GM11168 (cell line): Measurements from ENCODE around the gene HDGFL3.
"Not testable (repeated sequence)": the region's sequence is repeated elsewhere in the genome, so short reads cannot be mapped to it uniquely, and the experiment has no call there.

Experiments used
- in situ Hi-C: fragments of 300-500 bp; cut with MboI; formaldehyde crosslinking; loops from one replicate; pipeline ENCODE4 v1.12.0; 2022; ENCODE audit warnings: low sequenced_read_pairs; ENCODE audit not compliant: unreplicated experiment

The HDGFL3 gene

DNA sequence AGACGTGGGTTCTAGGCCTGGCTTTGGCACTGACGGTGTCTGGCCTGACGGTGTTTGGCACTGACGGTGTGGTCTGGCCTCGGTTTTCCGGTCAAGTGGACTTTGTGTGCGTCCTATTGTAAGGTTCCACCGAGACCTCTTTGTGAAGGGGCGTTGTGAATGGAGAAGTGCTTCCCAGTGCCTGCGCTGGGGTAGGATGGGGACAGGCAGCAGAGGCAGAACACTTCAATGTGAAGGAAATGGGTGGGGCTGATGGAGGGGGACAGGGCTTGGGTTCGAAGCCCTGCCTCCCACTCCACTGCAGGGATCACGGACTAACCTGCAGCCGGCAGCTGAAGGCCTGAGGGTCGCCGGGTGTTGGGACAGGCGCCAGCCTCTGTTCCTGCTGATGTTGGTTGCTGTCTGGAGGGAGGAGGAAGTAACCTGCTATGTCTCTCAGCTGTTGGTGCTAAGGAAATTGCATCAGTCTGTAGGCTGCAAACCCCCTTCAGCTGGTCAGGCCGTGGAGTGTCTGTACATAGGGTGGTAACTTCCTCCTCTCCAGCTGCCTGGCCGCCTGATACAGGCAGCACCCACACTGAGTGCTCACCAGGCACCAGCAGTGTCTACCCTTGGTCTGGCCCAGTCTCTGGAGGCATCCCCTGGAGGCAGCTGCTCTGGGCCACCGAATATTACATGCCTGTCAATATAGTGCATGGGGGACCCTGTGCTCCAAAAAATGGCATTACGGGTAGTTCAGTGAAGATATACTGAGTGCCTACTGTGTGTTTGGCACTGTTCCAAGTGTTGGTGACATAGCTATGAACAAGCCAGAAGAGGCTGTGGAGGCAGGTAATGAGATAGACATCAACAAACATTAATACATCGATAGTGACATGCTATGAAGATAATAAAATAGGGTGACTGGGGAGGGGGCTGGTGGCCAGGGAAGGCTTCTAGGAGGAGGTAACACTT is 99.1 kb downstream of the HDGFL3 start:
- in situ Hi-C loops, result no loop called here

DNA sequence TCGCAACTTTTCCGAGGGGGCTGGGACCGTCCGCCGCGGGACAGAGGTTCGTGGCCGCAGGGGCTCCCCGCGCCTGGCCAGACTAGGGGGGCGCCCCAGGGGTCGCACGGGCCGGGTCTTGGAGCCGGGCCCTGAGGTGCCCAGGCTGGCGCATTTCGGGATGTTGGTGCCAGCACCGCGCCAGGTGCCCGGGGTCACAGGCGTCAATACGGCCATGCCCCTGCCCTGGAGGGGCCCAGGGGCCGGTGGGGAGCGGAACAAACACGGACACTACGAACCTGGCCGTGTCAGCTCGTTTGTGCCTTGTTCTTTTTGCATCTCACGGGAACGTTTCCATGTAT is 99.8 kb downstream of the HDGFL3 start:
- in situ Hi-C loops, result no loop called here

DNA sequence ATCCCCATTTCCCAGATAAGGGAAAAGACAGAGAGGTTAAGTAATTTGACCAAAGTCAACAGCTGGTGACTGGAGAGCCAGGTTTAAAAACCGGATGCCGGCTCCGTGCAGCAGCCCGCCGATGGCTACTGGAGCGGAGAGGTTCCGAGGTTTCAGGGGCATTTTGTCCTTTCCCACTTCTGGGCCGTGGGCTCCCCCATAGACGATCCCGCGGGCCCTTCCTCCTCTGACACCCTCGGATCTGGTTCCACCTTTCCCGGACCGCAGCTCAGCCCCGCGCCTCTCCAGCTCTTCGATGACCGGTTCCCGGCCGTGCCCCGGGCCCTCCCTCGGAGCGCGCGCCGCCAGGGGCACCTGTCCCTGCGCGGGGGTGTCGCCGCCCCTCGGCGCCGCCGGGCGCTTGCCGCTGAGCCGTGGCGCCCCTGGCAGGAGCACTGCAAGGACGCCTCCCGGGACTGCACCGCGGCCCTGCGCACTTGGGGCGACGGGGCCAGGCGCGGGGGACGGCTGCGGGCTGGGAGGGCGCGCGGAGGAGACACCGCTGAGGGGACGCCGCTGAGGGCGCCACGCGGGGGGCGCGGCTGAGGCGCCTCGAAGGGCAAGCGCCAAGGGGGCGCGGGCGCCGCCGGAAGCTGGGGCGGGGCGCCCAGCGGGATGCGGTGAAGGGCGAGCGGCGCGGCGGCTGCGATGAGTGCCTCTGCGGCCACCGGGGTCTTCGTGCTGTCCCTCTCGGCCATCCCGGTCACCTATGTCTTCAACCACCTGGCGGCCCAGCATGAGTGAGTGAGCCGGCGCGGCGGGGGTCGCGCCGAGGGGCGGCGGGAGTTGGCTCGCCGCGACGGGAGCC is 100.4 kb downstream of the HDGFL3 start, which contains the start of gene TM6SF1:
TSS of gene TM6SF1 (plus strand) at position 652 of the 847 bp plus-strand sequence. CDS start at position 688, 36 bp downstream.
- in situ Hi-C loops, result no loop called here

DNA sequence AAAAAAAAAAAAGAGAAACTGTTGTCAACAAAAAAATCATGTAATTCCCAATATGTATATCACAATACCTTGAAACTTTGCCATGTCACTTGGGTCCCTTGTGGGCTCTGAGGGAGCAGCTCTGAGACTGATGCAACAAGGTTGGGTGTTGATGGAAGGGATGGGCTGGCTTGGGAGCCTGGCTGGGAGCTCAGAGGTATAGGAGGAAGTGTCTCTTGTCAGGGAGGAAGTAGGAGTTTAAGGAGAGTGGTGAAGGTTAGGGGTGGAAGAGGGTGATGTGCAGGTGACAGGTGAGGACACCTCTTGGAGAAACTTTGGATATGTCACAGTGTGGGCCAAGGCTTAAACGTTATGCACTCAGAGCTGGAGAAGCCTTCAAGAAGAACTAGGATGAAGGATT is 102.2 kb downstream of the HDGFL3 start:
- in situ Hi-C loops, result no loop called here

DNA sequence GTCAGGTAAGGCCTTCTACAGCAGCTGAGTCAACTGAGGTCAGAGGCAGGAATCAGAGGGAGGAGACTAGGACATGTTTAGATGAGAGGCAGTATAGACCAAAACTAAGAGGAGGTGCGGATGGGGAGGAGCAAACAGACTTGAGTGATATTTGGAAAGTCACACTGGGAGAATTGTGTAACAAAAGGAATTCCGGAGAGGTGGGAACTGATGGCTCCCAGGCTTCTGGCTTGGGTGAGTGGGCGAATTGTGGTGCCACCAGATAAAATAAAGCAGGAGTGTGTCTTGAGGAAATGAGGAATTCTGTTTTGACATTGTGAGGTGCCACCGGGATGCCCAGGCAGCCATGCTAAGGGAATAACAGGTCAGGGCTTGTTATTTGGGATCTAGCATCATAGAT is 103.5 kb downstream of the HDGFL3 start:
- in situ Hi-C loops, result no loop called here

DNA sequence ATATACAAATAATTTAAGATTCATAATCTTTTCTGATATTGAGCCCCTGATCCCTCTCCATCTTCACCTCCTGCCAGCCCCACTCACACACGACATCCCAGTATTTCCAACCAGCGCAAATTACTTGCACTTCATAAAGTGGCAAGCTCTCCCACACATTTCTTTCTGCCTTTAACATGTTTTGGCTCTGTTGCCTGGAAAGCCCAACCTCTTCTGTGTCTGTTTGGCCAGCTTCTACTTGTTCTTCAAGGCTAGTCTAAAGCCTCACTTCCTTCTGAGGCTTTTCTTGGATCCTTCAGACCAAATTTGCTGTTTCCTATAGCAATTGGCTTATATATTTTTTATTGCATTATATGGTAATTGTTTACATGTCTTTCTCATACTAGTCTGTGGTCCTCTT is 105.3 kb downstream of the HDGFL3 start:
- in situ Hi-C loops, result no loop called here

DNA sequence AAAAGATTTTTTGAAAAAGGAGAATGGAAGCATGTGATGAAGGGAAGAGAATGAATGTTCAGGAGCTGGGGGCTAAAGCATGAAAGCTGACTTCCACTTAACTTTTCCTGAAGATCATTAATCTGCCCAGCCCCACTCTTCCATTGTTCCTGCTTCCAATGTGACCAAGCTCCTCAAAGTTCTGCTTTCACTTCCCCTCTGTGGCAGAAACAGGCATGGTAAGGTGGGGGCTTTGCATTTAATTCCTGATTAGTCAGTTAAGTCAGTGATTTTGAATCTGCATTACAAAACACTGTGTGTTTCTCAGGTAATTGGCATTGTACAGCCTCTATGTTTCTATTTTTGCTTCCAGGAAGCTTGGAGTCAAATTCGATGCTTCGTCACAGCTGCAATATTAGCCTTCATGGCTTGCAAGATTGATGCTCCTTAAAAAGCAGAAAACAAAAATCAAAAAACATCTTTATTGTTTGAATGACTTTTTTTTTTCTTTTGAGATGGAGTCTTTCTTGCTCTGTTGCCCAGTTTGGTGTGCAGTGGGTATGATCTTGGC is 107.5 kb downstream of the HDGFL3 start:
- in situ Hi-C loops, result no loop called here

DNA sequence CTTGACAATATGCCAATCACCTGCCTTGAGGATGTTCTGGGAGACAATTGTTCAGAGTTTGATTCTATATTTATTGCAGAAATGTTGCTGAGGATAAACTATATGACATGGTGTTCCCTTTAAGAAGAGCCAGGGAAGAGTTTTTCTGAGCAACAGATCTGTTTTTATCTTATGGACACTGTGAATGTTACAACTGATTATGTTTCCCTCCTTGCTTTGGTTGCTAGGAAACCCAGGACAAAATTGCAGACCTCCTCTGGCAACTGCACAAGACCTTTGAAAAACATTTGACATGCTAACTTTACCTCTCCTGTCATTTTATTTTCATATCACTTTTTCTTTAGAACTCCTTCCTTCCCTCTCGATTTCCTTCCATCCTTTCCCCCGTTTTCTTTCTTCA is 108.3 kb downstream of the HDGFL3 start:
- in situ Hi-C loops, result no loop called here

DNA sequence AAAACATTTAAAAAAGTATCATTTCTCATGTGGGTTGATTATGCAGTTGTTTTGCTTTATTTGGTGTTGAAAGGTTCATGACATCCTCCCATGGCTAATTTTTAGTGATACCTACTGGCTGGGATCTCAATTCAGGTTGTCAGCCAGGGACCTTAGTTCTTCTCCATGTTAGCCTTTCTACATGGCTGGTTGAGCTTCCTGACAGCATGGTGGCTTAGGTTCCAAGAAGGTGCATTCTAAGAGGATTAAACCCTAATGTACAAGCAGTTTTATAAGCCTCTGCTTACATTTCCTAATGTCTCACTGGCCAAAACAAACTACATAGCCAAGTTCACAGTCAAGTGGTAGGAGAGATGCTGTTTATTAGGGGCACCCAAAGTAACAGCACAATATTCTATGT is 109.5 kb downstream of the HDGFL3 start:
- in situ Hi-C loops, result no loop called here

DNA sequence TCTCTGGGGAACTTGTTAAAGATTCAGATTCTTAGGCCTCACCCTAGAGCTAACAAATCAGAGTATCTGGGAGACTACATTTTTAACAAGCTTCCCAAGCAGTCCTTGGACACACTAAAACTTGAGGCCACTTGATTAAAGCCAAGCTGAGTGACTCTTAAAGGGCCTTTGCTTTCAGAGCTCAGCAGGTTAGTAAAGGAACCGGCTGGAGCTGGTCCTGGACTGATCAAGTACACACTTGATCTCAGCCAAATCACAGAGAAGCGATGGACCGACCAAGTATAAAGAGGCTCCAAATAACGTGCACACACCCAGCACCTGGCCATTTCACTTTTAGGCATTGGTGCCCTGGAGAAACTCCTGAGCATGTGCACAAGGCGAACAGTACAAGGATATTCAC is 113.0 kb downstream of the HDGFL3 start:
- in situ Hi-C loops, result no loop called here

DNA sequence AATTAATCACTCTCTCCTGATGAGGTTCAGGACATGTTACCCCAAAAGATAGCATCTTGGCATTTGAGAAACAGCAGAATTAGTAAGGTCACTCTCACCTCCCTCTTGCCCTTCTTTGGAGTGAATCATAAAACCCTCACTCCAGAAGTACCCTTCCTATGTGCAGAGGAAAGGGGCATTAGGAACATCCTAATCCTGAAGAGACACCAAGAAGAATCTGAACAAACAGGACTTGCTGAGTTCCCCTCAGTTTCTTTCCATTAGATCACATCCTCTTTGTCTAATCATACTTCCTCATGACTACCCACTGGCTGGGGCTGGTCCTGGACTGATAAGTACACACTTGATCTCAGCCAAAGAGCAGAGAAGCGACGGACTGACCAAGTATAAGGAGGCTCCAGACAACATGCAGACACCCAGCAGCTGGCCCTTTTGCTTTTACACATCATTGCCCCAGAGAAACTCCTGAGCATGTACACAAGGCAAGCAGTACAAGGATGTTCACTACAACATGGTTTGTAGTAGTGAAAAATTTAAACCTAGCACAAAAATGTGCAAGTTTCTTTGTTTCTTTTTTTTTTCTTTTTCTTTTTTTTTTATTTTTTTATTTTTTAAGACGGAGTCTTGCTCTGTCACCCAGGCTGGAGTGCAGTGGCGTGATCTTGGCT is 115.2 kb downstream of the HDGFL3 start:
- in situ Hi-C loops, result no loop called here

DNA sequence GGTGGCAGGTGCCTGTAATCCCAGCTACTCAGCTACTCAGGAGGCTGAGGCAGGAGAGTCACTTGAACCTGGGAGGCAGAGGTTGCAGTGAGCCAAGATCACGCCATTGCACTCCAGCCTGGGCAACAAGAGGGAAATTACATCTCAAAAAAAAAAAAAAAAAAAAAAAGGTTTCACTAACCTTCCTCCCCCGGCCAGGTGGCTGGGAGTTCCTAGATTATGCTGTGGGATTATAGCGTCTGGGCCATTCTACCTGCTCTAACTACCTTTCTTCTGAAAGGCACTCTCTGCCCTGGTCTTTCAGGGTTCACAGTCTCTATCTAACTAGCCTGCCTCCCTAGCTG is 115.7 kb downstream of the HDGFL3 start:
- in situ Hi-C loops, result not testable (repeated sequence)

DNA sequence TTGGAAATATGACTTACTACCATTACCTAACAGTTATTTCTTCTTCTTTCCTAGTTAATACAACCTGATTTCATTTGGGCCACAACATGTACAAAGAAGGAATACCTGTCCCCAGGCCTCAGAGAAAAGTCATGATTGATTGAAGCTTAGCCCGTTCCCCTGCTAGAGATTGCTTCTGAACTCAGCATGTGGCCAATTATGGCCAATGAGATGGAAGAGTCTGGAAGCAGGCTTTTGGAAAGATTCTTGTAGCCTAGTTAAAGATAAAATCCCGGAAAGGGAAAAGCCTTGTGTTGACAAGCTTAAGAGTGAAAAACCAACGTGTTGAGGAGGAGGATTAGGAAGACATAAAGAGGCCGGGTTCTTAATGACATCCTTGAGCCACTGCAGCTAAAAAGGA is 117.2 kb downstream of the HDGFL3 start:
- in situ Hi-C loops, result no loop called here

DNA sequence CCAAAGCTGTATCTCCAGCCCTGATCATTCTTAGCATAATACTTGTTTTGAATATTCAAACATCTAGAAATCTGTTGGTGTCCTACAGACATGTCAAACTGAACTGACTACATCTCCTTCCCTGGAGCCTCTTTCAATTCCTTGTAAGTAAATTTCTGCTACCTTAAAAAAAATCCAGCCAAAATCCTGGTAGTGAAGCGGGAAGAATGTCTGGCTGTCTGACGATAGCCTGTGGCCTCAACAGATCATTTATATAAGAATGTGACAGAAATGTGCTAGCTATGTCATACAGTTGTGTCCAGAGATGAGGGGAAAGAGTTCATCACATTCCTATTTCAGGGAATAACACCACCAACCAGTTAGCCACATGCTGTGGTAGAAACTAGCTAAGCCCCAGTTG is 118.7 kb downstream of the HDGFL3 start:
- in situ Hi-C loops, result no loop called here

DNA sequence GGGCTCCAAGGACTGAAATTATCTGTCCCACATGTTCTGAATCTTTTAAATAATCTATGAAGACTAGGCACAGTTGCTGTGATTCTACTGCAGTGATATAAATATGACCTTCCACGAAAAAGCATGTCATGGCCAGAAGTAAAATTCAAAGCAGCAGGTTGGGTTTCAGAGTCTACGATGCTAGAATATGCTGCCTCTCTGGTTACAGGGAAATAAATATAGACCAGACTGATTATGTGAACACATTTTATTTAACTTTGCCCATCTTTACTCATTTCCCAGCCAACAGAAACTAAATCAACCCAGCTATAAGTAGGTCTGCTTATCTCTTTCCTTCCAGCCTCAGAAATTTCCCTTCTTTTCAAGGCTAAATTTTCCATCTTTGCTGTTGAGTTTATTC is 120.0 kb downstream of the HDGFL3 start:
- in situ Hi-C loops, result no loop called here

DNA sequence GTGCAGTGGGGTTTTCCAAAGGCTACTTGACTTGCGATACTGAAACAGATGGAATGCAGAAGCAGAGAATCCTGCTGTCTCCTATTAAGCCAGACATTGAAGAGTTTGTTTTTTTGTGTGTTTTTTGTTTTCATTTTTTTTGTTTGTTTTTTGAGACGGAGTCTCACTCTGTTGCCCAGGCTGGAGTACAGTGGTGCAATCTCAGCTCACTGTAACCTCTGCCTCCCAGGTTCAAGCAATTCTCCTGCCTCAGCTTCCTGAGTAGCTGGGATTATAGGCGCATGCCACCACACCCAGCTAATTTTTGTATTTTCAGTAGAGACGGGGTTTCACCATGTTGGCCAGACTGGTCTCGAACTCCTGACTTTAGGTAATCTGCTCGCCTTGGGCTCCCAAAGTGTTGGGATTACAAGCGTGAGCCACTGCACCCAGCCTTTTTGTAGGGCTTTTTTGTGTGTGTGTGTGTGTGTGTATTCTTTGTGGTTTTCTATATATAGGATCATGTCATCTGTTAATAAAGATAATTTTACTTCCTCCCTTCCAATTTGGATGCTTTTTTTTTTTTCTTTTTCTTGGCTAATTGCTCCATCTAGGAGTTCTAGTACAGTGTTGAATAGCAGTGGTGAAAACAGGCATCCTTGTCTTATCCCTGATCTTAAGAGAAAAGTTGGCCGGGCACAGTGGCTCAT is 121.6 kb downstream of the HDGFL3 start:
- in situ Hi-C loops, result not testable (repeated sequence)

DNA sequence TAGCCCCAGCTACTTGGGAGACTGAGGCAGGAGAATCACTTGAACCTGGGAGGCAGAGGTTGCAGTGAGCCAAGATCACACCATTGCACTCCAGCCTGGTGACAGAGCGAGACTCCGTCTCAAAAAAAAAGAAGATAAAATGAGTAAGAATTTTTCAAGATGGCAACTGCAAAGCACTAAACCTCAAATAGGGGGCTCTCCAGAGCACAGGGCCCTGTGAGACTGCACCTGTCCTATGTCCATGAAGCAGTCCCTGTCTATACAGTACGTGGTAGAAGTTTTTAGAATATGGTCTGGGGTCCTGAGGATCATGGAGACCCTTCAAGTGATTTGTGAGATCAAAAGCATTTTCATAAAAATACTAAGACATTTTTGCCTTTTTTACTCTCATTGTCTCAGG is 122.2 kb downstream of the HDGFL3 start:
- in situ Hi-C loops, result not testable (repeated sequence)

DNA sequence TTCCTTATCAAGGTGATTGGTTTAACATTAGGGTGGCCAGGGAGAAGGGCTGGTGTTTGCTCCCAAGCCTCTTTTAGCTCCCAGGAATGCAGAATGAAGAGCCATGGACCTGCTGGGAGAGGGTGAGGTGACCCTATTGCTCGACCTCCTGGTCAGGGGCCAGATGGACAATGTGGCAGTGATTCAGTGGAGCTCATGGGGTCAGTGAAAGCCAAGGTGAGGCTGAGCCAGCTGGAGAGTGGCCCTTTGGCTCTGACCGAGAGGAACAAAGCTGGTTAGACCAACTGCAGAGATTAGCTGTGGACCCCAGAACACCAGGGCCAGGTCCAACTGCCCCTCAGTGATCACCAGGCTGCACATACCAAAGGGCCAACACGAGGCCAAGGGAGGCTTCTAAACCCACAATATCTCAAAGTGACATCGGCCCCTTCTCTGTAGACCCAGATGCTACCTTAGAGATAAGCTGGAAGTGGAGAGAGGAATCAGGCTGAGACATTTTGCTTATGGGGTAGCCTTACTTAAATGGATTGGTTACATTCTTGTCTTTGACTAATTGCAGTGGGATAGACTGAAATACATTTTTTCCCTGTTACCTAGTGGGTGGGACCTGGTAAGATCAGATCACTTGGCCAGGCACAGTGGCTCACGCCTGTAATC is 124.8 kb downstream of the HDGFL3 start:
- in situ Hi-C loops, result no loop called here

DNA sequence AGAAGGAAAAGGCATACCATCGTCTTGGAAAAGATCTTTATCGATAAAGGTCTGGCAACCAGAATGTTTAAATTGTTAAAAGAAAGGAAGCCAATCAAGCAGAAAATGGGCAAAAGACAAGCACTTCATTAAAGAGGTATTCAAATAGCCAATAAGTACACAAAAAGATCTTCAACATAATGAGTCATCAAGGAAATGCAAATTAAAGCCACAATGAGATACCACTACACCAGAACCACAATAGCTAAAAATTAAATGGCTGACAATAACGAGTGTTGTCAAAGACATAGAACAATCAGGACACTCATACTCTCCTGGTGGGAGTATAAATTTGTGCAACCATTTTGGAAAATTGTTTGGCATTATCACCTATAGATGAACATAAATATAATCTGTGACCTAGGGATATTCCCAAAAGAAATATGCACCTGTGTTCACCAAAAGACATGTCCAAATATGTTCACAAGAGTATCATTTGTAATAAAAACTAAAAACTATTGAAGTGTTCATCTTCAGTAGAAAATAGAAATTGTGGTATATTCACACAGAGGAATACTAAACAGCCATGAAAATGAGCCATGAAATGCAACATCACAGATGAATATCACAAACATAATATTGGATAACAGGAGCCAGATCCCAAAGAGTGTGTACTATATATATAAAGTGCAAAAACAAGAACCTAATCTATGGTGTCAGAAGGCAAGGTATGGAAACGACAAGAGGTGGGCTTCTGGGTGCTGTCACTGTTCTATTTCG is 126.2 kb downstream of the HDGFL3 start:
- in situ Hi-C loops, result no loop called here
